GM18507 (cell line): ENCODE results near the gene PWP1.
"Not testable (repeated sequence)": the region's sequence is repeated elsewhere in the genome, so short reads cannot be mapped to it uniquely, and the experiment has no call there.

Experiments
- DNase-seq: peaks from one replicate; pipeline ENCODE4 v3.0.0; 2011; ENCODE audit warnings: low read depth; ENCODE audit not compliant: insufficient read length; ENCODE audit errors: extremely low spot score
- FAIRE-seq: peaks from 2 replicates; lab custom pipeline; 2011; peaks lifted over from hg19 to GRCh38; lab: Jason Lieb, UNC

Gene PWP1

GRCh38 chr12:107666009-107666408 is 19.6 kb upstream of the PWP1 start:
- DNase-seq, result no peak
- FAIRE-seq, result no peak

DNA sequence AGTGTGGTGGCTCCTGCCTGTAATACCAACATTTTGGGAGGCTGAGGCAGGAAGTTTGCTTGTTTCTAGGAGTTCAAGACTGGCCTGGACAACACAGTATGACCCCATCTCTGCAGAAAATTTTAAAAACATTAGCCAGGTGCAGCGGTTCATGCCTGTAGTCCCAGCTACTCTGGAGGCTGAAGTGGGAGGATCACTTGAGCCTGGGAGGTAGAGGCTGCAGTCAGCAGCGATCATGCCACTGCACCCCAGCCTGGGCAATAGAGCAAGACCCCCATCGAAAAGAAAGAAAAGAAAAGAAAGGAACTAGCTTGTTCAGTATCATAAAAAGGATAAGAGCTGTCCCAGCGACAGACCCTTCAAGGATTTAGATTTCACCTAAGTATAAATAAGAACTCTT is 18.1 kb upstream of the PWP1 start:
- DNase-seq, result no peak
- no peak for FAIRE-seq

- FAIRE-seq, result no peak
- no peak for DNase-seq
These were observed 17.1 kb upstream of the PWP1 start for GRCh38 chr12:107668320-107669098.

DNA sequence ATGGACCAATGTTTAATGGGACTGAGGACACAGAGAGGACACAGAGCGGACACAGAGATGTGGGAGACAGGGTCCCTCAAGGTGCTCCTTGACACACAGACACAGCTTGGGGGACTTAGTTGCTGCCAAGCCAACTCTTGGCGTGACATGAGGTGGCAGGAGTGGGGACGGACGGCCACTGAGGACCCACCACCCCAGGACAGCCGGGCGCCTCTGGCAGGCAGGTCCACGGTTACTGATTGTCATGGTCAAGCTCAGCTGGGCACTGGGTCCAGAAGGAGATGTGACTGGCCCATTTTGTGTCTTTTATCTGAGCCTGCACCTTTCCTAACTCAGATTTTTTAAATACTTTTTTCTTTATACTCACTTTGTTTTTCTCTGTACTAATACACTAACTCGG is 15.7 kb upstream of the PWP1 start:
- no peak for FAIRE-seq
- DNase-seq, result no peak

GRCh38 chr12:107670999-107671643 is 14.5 kb upstream of the PWP1 start:
- DNase-seq (no peak), FAIRE-seq (peak; percentile 67)

DNA sequence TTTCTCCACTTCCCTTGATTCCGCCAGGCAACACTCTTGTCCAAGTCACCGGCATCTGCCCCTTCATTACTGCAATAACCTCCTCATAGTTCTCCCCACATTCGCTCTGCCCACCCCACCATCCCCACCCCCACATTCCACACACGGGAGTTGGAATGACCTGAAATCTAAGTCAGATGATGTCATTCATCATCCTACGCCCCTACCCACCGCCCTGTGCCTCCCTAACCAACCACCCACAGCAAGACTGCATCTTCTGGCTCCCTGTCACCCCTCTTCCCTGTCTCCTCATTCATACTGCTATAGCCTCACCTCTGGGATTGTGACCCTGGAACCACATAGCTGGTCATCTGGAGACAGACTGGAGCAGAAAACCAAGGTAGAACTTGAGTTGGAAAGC is 7.9 kb upstream of the PWP1 start:
- no peak for DNase-seq
- FAIRE-seq, result no peak

GRCh38 chr12:107679336-107679735 is 6.3 kb upstream of the PWP1 start:
- FAIRE-seq (no peak), DNase-seq (no peak)

- DNase-seq (no peak), FAIRE-seq (no peak)
These were observed 4.2 kb upstream of the PWP1 start for GRCh38 chr12:107681455-107681835.

GRCh38 chr12:107681836-107682820 is 3.5 kb upstream of the PWP1 start:
- FAIRE-seq, result no peak
- no peak for DNase-seq

GRCh38 chr12:107684029-107684795 is 1.4 kb upstream of the PWP1 start:
- DNase-seq (no peak), FAIRE-seq (no peak)

DNA sequence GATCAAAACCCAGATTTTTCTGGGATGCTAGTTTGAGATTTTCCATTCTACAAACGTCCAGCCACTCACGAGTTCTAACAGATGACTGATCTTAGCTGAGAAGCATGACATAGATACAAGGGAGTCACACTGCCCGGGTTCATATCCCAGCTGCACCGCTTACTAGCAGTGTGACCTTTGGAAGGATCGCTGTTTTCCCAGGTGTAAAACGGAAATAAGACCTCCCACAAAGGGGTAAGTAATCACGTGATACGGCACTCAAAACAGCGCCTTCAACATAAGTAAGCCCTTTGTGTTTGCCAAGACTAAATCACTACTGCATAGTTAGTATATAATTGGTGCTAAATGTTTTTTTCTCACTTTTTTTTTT is 624 bp upstream of the PWP1 start:
- no peak for DNase-seq

GRCh38 chr12:107695772-107696171 is 10.2 kb downstream of the PWP1 start:
- DNase-seq, FAIRE-seq: not testable (repeated sequence)

More for the DNA sequence above, 624 bp upstream of the PWP1 start:
- no peak for FAIRE-seq

- FAIRE-seq (no peak), DNase-seq (no peak)
These were observed 16.5 kb downstream of the PWP1 start for GRCh38 chr12:107702106-107702505.

DNA sequence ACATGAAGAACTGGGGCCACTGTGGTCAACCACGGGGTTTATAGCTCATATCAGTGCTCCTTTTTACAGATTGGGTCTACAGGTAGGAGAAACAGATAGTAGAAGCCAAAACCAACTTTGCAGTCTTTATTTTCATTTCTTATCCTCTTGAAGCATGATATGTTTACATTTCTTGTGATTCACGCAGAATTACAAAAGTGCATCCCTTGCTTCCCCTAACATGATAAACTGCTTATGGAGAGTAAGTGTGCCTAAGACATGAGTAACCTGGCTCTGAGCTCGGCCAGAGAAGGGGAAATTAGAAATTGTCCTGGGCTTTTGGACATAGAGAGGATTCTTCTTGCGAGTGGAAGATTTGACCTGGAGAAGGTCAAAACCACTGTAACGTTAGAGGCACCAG is 18.4 kb downstream of the PWP1 start:
- FAIRE-seq, result no peak
- DNase-seq, result no peak

DNA sequence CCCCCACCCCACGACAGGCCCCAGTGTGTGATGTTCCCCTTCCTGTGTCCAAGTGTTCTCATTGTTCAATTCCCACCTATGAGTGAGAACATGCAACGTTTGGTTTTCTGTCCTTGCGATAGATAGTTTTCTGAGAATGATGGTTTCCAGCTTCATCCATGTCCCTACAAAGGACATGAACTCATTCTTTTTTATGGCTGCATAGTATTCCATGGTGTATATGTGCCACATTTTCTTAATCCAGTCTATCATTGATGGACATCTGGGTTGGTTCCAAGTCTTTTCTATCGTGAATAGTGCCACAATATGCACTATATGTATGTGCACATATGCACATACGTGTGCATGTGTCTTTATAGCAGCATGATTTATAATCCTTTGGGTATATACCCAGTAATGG is 19.9 kb downstream of the PWP1 start:
- FAIRE-seq, DNase-seq: not testable (repeated sequence)

GRCh38 chr12:107715780-107716179 is 30.2 kb downstream of the PWP1 start:
- no peak for FAIRE-seq
- DNase-seq, result no peak

- DNase-seq (no peak), FAIRE-seq (no peak)
These were observed 33.0 kb downstream of the PWP1 start for GRCh38 chr12:107718606-107719005.

GRCh38 chr12:107727327-107727726 is 41.7 kb downstream of the PWP1 start:
- DNase-seq, FAIRE-seq: not testable (repeated sequence)

- not testable (repeated sequence) for DNase-seq, FAIRE-seq
These were observed 42.1 kb downstream of the PWP1 start for GRCh38 chr12:107727742-107728141.
